Measurements from ENCODE around the gene B4GALT5.

The B4GALT5 gene

GRCh38 chr20:49685161-49685601 lies 28.5 kb downstream of the B4GALT5 start:
- Histone ChIP-seq H3K4me1 (ENCODE audit: control insufficient read depth, low read depth, low read length) (peaks cover 44% of the 10 kb centered on the region), H3K9ac (ENCODE audit: low read length) (no peak overlapping the region), H3K4me3 (ENCODE audit: low read length) (no peak overlapping the region), H3K27ac (ENCODE audit: low read length) (no peak overlapping the region), H3K9me3 (ENCODE audit: control insufficient read depth, low read depth, low read length) (no peaks in the 10 kb centered on the region), H3K36me3 (ENCODE audit: control insufficient read depth, low read depth, low read length) (no peaks in the 10 kb centered on the region), H3K27me3 (ENCODE audit: control insufficient read depth, insufficient read depth, low read length) (no peaks in the 10 kb centered on the region)

DNA sequence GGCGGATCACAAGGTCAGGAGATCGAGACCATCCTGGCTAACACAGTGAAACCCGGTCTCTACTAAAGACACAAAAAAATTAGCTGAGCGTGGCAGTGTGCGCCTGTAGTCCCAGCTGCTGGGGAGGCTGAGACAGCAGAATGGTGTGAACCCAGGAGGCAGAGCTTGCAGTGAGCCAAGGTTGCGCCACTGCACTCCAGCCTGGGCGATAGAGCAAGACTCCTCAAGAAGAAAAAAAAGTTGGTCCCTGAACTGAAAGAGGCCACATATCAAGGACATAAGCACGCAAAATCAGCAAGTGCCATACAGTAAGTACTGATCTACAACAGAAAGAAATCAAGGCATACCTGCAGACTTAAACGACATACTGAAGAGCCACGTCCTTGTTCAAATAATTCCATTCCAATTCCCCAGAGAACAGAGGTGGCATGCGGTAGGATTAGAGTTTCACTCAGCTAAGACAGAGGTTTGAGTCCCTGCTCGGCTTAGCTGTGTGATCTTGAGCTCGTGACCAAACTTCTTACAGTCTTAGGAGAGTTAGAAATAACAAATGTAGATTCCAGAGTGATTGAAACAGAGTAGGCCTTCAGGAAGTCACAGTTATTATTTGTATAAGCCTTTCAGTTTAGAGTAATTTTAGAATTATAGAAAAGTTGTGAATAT lies 29.2 kb downstream of the B4GALT5 start:
- Histone ChIP-seq H3K4me1 (ENCODE audit: control insufficient read depth, low read depth, low read length) (peaks cover 50% of the 10 kb centered on the region), H3K27ac (ENCODE audit: low read length) (no peak overlapping the region), H3K27me3 (ENCODE audit: control insufficient read depth, insufficient read depth, low read length) (no peaks in the 10 kb centered on the region), H3K4me3 (ENCODE audit: low read length) (no peak overlapping the region), H3K9ac (ENCODE audit: low read length) (no peak overlapping the region), H3K36me3 (ENCODE audit: control insufficient read depth, low read depth, low read length) (no peaks in the 10 kb centered on the region), H3K9me3 (ENCODE audit: control insufficient read depth, low read depth, low read length) (no peaks in the 10 kb centered on the region)

GRCh38 chr20:49682798-49683197 lies 30.9 kb downstream of the B4GALT5 start:
- Histone ChIP-seq H3K27ac (ENCODE audit: low read length) (no peak overlapping the region), H3K9me3 (ENCODE audit: control insufficient read depth, low read depth, low read length) (no peaks in the 10 kb centered on the region), H3K27me3 (ENCODE audit: control insufficient read depth, insufficient read depth, low read length) (no peaks in the 10 kb centered on the region), H3K9ac (ENCODE audit: low read length) (no peak overlapping the region), H3K4me1 (ENCODE audit: control insufficient read depth, low read depth, low read length) (peaks cover 51% of the 10 kb centered on the region), H3K36me3 (ENCODE audit: control insufficient read depth, low read depth, low read length) (no peaks in the 10 kb centered on the region), H3K4me3 (ENCODE audit: low read length) (no peak overlapping the region)

- H3K9me3 ChIP-seq (ENCODE audit: control insufficient read depth, low read depth, low read length) = no peaks in the 10 kb centered on the region
- H3K27me3 ChIP-seq (ENCODE audit: control insufficient read depth, insufficient read depth, low read length) = no peaks in the 10 kb centered on the region
- no peak overlapping the region for H3K9ac ChIP-seq (ENCODE audit: low read length)
- no peak overlapping the region for H3K4me3 ChIP-seq (ENCODE audit: low read length)
- peaks cover 49% of the 10 kb centered on the region for H3K4me1 ChIP-seq (ENCODE audit: control insufficient read depth, low read depth, low read length)
- no peak overlapping the region for H3K27ac ChIP-seq (ENCODE audit: low read length)
- no peaks in the 10 kb centered on the region for H3K36me3 ChIP-seq (ENCODE audit: control insufficient read depth, low read depth, low read length)
These were observed 31.4 kb downstream of the B4GALT5 start for GRCh38 chr20:49682278-49682677.

- Histone ChIP-seq H3K4me3 (ENCODE audit: low read length) (no peak overlapping the region), H3K4me1 (ENCODE audit: control insufficient read depth, low read depth, low read length) (peaks cover 50% of the 10 kb centered on the region), H3K36me3 (ENCODE audit: control insufficient read depth, low read depth, low read length) (no peaks in the 10 kb centered on the region), H3K27ac (ENCODE audit: low read length) (no peak overlapping the region), H3K9me3 (ENCODE audit: control insufficient read depth, low read depth, low read length) (no peaks in the 10 kb centered on the region), H3K27me3 (ENCODE audit: control insufficient read depth, insufficient read depth, low read length) (no peaks in the 10 kb centered on the region), H3K9ac (ENCODE audit: low read length) (no peak overlapping the region)
These were observed 31.8 kb downstream of the B4GALT5 start for GRCh38 chr20:49681850-49682216.

DNA sequence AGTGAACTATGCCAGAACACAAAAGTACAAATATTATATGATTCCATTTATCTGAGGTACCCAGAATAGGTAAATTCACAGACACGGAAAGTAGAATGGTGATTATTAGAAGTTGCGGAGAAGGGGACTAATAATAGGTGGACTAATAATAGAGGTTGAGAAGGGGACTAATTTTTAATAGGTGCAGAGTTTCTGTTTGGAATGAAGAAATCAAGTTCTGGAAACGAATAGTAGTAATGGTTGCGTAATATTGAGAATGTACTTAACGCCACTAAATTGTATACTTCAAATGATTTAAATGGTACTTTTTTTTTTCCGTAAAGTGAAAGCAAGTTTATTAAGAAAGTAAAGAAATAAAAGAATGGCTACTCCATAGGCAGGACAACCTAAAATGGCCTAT lies 33.2 kb downstream of the B4GALT5 start:
- H3K4me1 ChIP-seq (ENCODE audit: control insufficient read depth, low read depth, low read length) = peaks cover 49% of the 10 kb centered on the region
- H3K4me3 ChIP-seq (ENCODE audit: low read length) = no peak overlapping the region
- no peak overlapping the region for H3K27ac ChIP-seq (ENCODE audit: low read length)
- no peaks in the 10 kb centered on the region for H3K9me3 ChIP-seq (ENCODE audit: control insufficient read depth, low read depth, low read length)
- H3K9ac ChIP-seq (ENCODE audit: low read length) = no peak overlapping the region
- no peaks in the 10 kb centered on the region for H3K36me3 ChIP-seq (ENCODE audit: control insufficient read depth, low read depth, low read length)
- no peaks in the 10 kb centered on the region for H3K27me3 ChIP-seq (ENCODE audit: control insufficient read depth, insufficient read depth, low read length)

DNA sequence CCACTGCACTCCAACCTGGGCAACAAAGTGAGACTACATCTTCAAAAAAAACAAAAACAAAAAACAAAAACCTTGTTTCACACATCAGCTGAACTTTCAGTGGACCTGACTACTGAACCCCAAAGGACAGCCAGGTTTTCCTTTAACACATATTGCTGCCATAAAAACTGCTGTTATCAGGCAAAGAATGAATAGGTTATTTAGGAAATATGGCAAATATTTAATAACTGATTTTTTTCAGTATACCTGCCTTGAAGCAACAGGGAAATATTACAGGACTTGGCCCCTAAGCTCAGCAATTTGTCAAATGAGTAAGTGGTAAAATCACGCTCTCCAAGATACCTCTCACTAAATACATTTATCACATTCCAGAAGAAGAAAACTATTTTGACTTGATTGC lies 34.0 kb downstream of the B4GALT5 start:
- H3K9ac ChIP-seq (ENCODE audit: low read length) = no peak overlapping the region

GRCh38 chr20:49677777-49678758 lies 35.6 kb downstream of the B4GALT5 start:
- no peaks in the 10 kb centered on the region for H3K36me3 ChIP-seq (ENCODE audit: control insufficient read depth, low read depth, low read length)
- no peaks in the 10 kb centered on the region for H3K27me3 ChIP-seq (ENCODE audit: control insufficient read depth, insufficient read depth, low read length)
- no peaks in the 10 kb centered on the region for H3K9me3 ChIP-seq (ENCODE audit: control insufficient read depth, low read depth, low read length)
- H3K9ac ChIP-seq (ENCODE audit: low read length) = no peak overlapping the region
- peaks cover 49% of the 10 kb centered on the region for H3K4me1 ChIP-seq (ENCODE audit: control insufficient read depth, low read depth, low read length)
- no peak overlapping the region for H3K4me3 ChIP-seq (ENCODE audit: low read length)
- no peak overlapping the region for H3K27ac ChIP-seq (ENCODE audit: low read length)

More for the DNA sequence above, 34.0 kb downstream of the B4GALT5 start:
- H3K27ac ChIP-seq (ENCODE audit: low read length) = peak overlapping the region; percentile 13
- no peaks in the 10 kb centered on the region for H3K36me3 ChIP-seq (ENCODE audit: control insufficient read depth, low read depth, low read length)
- H3K9me3 ChIP-seq (ENCODE audit: control insufficient read depth, low read depth, low read length) = no peaks in the 10 kb centered on the region
- H3K4me1 ChIP-seq (ENCODE audit: control insufficient read depth, low read depth, low read length) = peaks cover 49% of the 10 kb centered on the region
- no peak overlapping the region for H3K4me3 ChIP-seq (ENCODE audit: low read length)
- no peaks in the 10 kb centered on the region for H3K27me3 ChIP-seq (ENCODE audit: control insufficient read depth, insufficient read depth, low read length)

GRCh38 chr20:49676581-49677291 lies 36.9 kb downstream of the B4GALT5 start:
- no peak overlapping the region for H3K9ac ChIP-seq (ENCODE audit: low read length)

DNA sequence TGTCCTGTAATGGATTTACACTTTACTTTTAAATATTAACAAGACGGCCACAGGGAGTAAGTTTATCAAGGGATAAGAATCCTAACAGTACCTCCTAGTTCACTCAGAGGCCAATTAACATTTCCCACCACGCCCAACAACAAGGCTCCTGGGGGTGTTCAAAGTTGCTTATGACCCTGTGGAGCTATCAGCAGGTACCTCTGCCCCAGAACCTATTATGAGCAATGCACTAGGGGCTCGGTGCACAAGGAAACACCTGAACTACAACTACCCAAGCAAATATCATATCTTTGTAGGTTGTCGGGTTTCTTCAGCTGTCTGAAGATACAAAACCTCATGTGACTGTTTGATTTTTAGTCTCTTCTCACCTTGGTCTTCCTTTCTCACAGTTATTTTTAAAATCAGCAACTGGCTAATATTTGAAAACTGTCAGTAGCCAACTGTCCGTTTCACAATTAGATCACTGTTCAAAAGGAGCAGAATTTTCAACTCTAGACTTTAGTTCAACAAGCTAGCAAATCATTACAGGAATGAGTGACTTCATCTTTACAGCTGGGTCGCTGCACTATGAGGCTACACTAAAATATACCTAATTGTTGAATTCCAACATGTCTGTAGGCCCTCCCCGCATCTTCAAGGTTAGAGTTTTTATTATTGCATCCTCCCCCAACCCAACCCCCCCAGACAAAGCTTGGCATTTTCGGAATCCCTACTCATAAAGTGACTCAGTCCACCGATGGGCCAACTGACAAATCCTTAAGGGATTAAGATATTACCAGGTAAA lies 38.1 kb downstream of the B4GALT5 start:
- H3K9ac ChIP-seq (ENCODE audit: low read length) = no peak overlapping the region
- peaks cover 49% of the 10 kb centered on the region for H3K4me1 ChIP-seq (ENCODE audit: control insufficient read depth, low read depth, low read length)
- H3K36me3 ChIP-seq (ENCODE audit: control insufficient read depth, low read depth, low read length) = no peaks in the 10 kb centered on the region
- no peak overlapping the region for H3K27ac ChIP-seq (ENCODE audit: low read length)
- no peaks in the 10 kb centered on the region for H3K27me3 ChIP-seq (ENCODE audit: control insufficient read depth, insufficient read depth, low read length)
- no peak overlapping the region for H3K4me3 ChIP-seq (ENCODE audit: low read length)
- H3K9me3 ChIP-seq (ENCODE audit: control insufficient read depth, low read depth, low read length) = no peaks in the 10 kb centered on the region

More at GRCh38 chr20:49676581-49677291, 36.9 kb downstream of the B4GALT5 start:
- no peaks in the 10 kb centered on the region for H3K9me3 ChIP-seq (ENCODE audit: control insufficient read depth, low read depth, low read length)
- peak overlapping the region; percentile 6 for H3K27ac ChIP-seq (ENCODE audit: low read length)
- H3K4me1 ChIP-seq (ENCODE audit: control insufficient read depth, low read depth, low read length) = peaks cover 53% of the 10 kb centered on the region
- H3K36me3 ChIP-seq (ENCODE audit: control insufficient read depth, low read depth, low read length) = no peaks in the 10 kb centered on the region
- H3K27me3 ChIP-seq (ENCODE audit: control insufficient read depth, insufficient read depth, low read length) = no peaks in the 10 kb centered on the region
- H3K4me3 ChIP-seq (ENCODE audit: low read length) = no peak overlapping the region

All from iPS-18a (cell line).